HEK293T (cell line): Measurements from ENCODE around the gene EPHA3.

Experiments used
- ELF4 ChIP-seq: fragments of 450-650 bp; IDR thresholded peaks from 2 replicates; pipeline ENCODE4 v1.6.1; 2017; ENCODE audit warnings: antibody characterized with exemption
- FOXM1 ChIP-seq: fragments of 450-650 bp; IDR thresholded peaks from 2 replicates; pipeline ENCODE4 v1.6.1; 2017; ENCODE audit warnings: mild to moderate bottlenecking, borderline replicate concordance
- LEF1 ChIP-seq: fragments of 450-650 bp; IDR thresholded peaks from 2 replicates; pipeline ENCODE4 v1.6.1; 2017; ENCODE audit warnings: mild to moderate bottlenecking, borderline replicate concordance
- PKNOX1 ChIP-seq: fragments of 450-650 bp; IDR thresholded peaks from 2 replicates; pipeline ENCODE4 v1.6.1; 2016
- SUZ12 ChIP-seq: fragments of 450-650 bp; IDR thresholded peaks from 2 replicates; pipeline ENCODE4 v1.6.1; 2016; ENCODE audit warnings: mild to moderate bottlenecking

DNA sequence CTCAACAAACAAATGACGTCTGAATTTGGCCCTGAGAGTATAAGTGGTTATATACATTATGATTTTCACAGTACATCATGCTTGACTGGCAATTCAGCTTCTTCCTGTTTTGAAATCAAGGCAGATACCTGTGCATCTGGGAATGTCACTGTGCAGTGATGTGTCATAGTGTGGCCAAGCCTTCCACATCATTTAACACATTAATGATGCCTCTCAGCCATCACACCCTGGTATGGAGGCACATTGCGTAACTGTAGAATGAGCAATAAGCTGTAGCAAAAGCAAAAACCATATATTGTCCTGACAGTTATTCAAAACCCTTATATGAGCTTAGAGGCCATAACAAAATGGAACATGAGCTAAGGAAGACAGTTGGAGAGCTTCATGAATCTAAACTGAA is 246.0 kb downstream of the EPHA3 start:
- TF ChIP-seq FOXM1 (no peak), LEF1 (no peak), PKNOX1 (no peak), ELF4 (no peak), SUZ12 (no peak)
